ENCODE data around the gene ADSS1. TPM values are rescaled to one million over a fixed set of nuclear protein-coding genes. Genes with fewer than 3 reads are reported as not detected.

ADSS1 gene
- total RNA-seq, 2 donors from 2014 or later, result 86.2 to 102 TPM

- intact Hi-C loops (cut with DNase I), result no loop called here
- DNase-seq, result no peak
- ATAC-seq, result no peak
These were observed 30.3 kb downstream of the ADSS1 start for GRCh38 chr14:104754213-104754851.

DNA sequence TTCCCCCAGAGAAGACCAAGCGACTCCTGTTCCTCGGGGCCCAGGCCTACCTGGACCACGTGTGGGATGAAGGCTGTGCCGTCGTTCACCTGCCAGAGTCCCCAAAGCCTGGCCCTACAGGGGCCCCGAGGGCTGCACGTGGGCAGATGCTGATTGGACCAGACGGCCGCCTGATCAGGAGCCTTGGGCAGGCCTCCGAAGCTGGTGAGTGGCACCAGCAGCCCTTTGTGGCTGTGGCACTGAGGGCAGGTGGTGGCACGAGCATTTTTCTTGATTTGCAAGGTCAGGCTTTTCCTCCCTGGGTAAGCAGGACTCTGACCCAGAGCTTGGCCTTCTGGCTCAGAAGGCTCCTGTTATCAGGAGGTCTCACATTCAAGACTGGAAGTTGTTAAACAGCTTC is 31.6 kb downstream of the ADSS1 start:
- intact Hi-C loops (cut with DNase I), result no loop called here
- DNase-seq (no peak), ATAC-seq (no peak)

DNA sequence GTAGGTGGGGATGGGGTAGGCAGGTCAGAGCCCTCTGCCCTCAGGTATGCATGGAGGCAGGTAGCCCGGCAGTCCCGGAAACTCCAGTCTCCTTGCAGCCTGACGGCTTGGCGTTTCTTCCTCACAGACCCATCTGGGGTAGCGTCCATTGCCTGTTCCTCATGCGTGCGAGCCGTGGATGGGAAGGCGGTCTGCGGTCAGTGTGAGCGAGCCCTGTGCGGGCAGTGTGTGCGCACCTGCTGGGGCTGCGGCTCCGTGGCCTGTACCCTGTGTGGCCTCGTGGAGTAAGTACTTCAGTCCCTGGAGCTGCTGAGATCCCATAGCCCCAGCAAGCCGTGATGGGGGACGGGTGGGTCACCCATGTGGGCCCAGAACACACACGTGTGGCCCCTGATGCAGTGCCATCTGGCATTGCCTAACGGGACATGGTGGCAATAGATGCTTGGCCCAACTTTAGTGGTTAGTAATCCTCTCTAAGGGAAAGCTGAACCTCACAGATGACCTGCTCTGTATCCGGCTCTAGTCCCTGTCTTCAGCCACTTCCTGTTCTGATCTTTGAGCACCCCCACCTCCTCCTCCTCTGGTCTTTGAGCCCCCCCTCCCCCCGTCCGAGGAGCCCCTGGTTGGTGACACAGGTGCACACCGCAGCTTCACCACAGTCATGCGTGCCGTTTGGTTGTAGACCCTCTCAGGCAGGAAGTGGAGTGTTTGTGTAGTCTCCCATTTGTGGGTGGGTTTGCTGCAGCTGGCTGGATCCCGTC is 32.6 kb downstream of the ADSS1 start:
- intact Hi-C loops (cut with DNase I), result no loop called here
- ATAC-seq (no peak), DNase-seq (no peak)

DNA sequence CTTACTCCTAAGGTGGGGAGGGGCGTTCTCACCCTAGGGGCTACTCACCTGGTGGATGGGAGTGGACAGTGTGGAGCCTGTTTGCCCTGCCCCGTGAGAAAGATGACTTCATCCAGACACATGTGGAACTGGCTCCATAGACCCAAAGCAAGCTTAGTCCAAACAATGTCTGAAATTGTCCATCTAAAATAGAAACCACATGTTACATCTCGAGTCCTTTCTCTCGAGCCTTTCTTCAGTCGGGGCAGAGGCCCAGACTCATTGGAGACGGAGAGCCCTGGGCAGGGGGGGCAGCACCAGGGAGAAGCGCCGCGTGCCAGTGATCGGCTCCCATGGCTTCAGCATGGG is 33.2 kb downstream of the ADSS1 start:
- DNase-seq (no peak), ATAC-seq (no peak)
- intact Hi-C loops (cut with DNase I), result no loop called here

GRCh38 chr14:104757681-104758392 is 33.8 kb downstream of the ADSS1 start:
- no peak for DNase-seq
- intact Hi-C loops (cut with DNase I), result no loop called here

GRCh38 chr14:104758981-104759969 is 35.2 kb downstream of the ADSS1 start:
- intact Hi-C loops (cut with DNase I), result no loop called here
- ATAC-seq, result no peak
- DNase-seq, result no peak

More at GRCh38 chr14:104757681-104758392, 33.8 kb downstream of the ADSS1 start:
- ATAC-seq, result no peak

DNA sequence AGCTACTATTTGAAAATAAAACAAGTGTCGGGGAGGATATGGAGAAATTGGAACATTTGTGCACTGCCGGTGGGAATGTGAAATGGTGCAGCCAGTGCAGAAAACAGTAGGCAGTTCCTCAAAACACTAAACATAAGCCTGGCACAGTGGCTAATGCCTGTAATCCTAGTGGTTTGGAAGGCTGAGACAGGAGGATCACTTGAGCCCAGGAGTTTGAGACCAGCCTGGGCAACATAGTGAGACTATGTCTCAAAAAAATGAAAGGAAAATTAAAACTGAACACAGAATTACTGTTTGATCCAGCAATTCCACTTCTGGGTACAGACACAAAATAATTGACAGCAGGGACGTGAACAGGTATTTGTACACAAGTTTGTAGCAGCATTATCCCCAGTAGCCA is 41.5 kb downstream of the ADSS1 start:
- intact Hi-C loops (cut with DNase I), result loop anchor here in 1 of 2 donors (5.0 kb wide), 1 partner anchor 57 kb away; no protein-coding TSS in a partner anchor
- ATAC-seq (no peak), DNase-seq (no peak)

DNA sequence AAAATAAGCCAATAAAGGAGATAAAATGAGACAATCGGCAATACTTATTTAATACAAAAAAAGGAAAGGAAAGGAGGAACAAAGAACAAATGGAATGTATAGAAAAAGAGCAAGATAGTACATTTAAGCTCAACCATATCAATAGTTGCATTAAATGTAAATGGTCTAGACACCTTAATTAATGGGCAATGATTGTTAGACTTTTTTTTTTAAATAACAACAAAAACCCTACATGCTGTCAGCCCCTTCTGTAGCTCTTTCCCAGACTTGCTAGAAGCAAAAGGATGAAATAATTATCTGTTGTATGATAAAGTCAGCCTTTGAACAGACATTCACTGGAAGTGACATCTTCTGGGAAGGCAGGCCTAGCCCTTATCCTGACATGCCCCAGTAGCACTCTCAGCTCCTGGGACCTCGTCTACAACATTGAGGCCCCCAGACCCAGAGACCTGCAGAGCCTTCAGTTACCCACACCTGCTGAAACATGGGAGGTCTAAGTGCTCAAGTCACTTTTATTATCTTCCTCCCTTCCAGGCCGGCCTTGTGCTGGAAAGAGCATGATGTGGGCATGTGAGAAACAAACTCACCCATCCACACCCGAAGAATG is 42.3 kb downstream of the ADSS1 start:
- intact Hi-C loops (cut with DNase I), result loop anchor here in 1 of 2 donors (5.0 kb wide), 1 partner anchor 56 kb away; no protein-coding TSS in a partner anchor
- DNase-seq, result no peak
- no peak for ATAC-seq

GRCh38 chr14:104766863-104767633 is 43.0 kb downstream of the ADSS1 start:
- ATAC-seq, result no peak
- DNase-seq, result no peak
- intact Hi-C loops (cut with DNase I), result loop anchor here in 1 of 2 donors (5.0 kb wide), 1 partner anchor 55 kb away; no protein-coding TSS in a partner anchor

- intact Hi-C loops (cut with DNase I), result loop anchor here in 1 of 2 donors (5.0 kb wide), 1 partner anchor 55 kb away; no protein-coding TSS in a partner anchor
- ATAC-seq, result no peak
- no peak for DNase-seq
These were observed 43.5 kb downstream of the ADSS1 start for GRCh38 chr14:104767634-104767918.

DNA sequence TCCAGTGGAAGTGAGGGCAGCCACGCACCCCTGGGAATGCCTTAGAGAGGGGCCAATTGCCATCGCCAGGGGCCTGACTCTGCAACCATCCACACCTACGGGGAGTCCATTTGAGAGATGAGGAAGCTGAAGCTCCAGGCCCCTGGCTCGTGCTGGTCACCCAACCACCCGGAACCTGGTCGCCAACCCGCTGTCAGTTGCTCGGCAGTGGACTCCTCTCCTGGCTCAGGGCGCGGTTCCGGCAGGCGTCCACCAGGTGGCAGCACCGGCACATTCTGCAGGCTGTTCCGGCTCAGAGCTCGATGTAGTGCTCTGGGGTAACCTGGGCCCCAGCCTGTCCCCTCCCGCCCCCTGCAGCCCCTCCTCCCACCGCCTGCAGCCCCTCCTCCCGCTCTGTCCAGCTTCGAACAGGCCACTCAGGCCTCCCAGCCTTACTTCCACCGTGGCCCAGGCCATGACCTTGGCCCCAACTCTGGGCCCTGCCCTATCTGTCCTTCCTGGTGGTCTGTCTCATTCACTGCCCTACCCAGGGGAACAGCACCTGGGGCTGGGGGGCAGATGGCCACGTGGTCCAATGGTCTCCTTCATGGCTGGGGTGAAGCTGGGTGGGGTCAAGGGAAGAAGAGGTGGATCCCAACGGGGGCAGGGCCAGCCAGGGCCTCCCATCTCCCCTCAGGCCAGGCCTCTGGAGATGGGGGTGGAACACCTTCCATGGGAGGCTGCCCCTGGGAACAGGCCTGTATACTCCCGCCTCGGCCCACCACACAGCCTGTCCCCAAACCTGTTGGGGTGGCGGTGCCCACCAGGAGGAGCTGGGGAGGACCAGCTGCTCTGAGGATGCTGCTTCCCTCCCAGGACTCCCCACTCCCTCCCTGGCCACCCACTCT is 44.7 kb downstream of the ADSS1 start:
- DNase-seq (peak; percentile 88), ATAC-seq (peak; percentile 88 to 93)
- intact Hi-C loops (cut with DNase I), result loop anchor here in 1 of 2 donors (5.0 kb wide), 1 partner anchor 54 kb away; no protein-coding TSS in a partner anchor

DNA sequence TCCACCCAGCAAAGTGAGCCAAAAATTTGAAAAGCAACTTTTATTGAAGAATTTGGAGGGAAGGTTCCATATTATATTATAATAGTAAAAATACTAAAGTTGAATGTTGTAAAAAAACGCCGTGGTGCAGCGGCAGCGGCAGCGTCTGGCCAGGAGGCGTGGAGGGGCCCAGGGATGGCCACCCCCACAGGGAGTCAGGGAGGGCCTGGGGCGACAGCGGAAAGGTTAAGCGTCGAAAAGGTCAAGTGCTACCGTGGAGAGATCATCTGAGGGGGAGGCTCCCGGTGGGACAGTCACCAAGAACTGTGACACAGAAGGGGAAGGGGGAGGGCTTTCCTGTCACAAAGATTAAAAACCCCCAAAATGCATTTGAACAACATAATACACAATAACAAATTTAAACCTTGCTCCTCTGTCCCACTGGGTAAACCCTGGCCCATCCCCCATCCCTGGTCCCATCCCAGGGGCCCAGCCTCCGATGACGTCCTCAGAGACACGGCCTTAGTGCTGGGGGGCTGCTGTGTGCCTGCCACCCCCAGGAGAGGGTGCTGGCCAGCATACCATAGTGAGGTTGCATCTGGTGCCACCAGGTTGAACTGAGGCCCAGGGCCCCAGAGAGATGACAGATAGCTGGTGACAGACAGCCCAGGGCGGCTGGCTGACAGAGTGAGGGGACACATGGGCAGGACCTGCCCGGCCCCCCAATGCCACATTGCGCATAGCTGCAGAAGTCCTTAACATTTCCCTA is 45.5 kb downstream of the ADSS1 start:
- intact Hi-C loops (cut with DNase I), result loop anchor here (2.0 to 5.0 kb wide), 2 partner anchors 53 to 55 kb away; no protein-coding TSS in a partner anchor
- DNase-seq (no peak), ATAC-seq (no peak)

GRCh38 chr14:104770072-104770579 is 46.1 kb downstream of the ADSS1 start:
- no peak for ATAC-seq
- intact Hi-C loops (cut with DNase I), result loop anchor here in 1 of 2 donors (2.0 kb wide), 1 partner anchor 55 kb away; no protein-coding TSS in a partner anchor
- DNase-seq, result no peak

- intact Hi-C loops (cut with DNase I), result loop anchor here in 1 of 2 donors (2.0 kb wide), 1 partner anchor 54 kb away; no protein-coding TSS in a partner anchor
- DNase-seq (no peak), ATAC-seq (no peak)
These were observed 46.8 kb downstream of the ADSS1 start for GRCh38 chr14:104770851-104771272.

GRCh38 chr14:104771374-104771773 is 47.3 kb downstream of the ADSS1 start:
- intact Hi-C loops (cut with DNase I), result loop anchor here in 1 of 2 donors (2.0 kb wide), 1 partner anchor 53 kb away; no protein-coding TSS in a partner anchor
- ATAC-seq (no peak), DNase-seq (no peak)
